Measurements from ENCODE around the gene MAP1S.

MAP1S gene, protein sequence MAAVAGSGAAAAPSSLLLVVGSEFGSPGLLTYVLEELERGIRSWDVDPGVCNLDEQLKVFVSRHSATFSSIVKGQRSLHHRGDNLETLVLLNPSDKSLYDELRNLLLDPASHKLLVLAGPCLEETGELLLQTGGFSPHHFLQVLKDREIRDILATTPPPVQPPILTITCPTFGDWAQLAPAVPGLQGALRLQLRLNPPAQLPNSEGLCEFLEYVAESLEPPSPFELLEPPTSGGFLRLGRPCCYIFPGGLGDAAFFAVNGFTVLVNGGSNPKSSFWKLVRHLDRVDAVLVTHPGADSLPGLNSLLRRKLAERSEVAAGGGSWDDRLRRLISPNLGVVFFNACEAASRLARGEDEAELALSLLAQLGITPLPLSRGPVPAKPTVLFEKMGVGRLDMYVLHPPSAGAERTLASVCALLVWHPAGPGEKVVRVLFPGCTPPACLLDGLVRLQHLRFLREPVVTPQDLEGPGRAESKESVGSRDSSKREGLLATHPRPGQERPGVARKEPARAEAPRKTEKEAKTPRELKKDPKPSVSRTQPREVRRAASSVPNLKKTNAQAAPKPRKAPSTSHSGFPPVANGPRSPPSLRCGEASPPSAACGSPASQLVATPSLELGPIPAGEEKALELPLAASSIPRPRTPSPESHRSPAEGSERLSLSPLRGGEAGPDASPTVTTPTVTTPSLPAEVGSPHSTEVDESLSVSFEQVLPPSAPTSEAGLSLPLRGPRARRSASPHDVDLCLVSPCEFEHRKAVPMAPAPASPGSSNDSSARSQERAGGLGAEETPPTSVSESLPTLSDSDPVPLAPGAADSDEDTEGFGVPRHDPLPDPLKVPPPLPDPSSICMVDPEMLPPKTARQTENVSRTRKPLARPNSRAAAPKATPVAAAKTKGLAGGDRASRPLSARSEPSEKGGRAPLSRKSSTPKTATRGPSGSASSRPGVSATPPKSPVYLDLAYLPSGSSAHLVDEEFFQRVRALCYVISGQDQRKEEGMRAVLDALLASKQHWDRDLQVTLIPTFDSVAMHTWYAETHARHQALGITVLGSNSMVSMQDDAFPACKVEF

DNA sequence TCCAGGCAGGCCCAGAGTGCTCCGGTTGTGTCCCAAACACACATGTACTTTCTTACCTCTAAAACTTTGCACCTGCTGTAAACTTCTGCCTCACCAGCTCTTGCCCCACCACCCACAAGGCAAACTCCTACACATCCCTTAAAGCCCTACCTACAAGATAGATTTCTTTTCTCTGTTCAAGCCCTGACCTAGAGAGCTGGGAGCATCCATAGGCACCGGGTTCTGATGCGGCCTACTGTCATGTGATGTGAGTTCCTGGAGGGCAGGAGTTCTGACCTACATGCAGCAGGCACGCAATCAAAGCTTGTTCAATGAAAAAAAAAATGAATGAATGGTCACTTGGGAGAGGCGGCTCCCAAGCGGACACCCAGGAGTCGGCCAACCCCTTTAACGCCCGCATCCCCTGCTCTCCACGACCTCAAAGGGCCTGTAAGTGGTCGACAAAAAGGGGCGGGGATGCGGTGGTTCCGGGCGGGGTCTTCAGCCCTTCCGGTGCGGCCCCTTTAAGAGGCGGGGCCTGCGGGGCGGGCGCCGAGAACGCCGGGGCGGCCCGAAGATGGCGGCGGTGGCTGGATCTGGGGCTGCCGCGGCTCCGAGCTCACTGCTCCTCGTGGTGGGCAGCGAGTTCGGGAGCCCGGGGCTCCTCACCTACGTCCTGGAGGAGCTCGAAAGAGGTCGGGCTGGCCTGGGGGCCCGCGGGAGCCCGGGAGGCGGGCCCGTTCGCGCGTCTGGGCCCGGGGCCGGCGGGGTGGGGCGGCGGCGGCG lies at the start of gene MAP1S:
MAP1S (plus strand) TSS at position 534 of the 765 bp plus-strand sequence; CDS start at position 557, 23 bp downstream.
- peak; percentile 71 for DNase-seq

DNA sequence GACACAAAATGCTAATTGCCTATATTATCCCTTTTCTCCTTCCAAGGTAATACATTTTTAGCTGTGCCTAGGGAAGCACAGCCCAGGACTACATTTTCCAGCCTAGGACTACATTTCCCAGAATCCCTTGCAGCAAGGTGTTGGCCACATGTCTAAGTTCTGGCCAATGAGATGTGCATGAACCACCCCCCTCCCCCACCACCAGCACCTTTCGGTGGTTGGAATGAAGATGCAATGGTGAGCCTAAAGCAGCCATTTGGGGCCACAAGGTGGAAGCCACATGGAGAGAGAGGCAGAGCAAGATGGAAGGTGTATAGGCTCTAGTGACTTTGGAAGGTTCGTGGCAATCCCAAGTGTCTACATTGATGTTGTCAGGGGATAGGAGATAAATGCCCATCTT lies 47.4 kb upstream of the MAP1S start:
- DNase-seq: peak; percentile 22

DNA sequence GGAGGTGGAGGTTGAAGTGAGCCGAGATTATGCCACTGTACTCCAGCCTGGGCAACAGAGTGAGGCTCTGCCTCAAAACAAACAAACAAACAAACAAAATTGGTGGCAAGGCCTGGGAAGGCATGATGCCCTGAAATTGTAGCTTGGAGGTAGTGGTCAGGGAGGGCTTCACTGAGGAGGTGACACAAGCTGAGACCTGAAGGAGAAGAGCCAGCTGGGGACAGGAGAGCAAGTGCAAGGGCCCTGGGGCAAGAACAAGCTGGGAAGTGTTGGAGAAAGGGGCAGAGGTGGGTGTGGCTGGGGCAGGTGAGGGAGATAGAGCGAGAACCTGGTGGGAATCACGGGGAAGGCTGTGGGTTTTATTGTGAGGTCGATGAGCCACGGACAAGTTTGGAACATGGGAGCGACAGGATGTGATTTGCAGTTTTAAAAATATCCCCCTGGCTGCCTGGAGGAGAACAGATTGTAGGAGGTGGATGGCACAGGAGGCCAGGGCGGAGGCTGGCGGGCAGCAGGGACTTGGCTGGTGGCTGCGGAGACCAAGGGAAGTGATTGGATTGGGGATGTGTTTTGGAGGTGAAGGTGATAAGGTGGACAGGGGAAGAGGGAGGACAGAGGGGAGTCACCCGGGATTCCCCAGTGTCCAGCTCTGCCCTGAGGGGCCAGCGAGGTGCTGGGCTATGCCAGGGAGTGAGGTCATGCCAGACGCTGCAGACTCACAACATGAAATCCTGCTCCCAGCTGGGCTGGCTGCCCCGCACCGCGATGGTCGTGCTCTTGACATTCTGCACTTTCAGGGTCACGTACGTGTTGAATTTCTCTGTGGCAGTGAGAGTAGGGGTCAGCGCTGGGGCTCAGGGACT lies 45.1 kb upstream of the MAP1S start:
- no peak for DNase-seq

DNA sequence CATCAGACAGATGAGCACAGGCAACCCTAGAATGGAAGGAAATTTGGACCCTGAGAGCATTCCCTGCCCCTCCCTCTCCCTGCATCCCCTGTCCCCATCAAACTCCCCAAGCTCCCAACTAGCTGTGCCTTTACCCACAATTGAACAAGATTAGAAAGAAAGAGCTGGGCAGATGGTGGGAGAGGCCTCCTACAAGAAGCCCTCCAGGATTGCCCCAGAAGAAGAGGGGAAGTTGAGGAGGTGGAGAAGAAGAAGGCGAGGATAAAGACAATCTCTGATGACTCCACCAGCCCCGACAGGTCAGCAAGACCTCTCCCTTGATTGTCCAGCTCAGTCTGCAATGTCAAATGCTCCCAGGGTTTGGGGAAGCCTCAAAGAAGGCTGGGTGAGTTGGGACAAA lies 43.0 kb upstream of the MAP1S start:
- DNase-seq: no peak

DNA sequence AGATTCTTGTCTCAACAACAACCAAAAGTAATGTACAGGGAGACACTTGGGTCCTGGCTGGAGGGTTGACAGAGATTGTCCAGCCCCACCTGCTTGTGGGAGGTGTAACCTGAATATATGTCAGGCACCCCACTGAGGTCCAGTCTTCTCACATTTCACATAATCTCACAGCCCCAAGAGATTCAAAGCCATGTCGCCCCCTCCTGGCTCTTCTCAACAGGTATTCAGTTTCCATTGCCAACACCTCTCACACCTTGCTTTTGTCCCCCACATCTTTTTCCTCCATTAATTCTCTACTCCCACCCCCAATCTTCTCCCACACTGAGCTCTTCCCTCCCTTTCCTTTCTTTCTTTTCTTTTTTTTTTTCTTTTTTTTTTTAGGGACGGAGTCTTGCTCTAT lies 42.3 kb upstream of the MAP1S start:
- DNase-seq: no peak

DNA sequence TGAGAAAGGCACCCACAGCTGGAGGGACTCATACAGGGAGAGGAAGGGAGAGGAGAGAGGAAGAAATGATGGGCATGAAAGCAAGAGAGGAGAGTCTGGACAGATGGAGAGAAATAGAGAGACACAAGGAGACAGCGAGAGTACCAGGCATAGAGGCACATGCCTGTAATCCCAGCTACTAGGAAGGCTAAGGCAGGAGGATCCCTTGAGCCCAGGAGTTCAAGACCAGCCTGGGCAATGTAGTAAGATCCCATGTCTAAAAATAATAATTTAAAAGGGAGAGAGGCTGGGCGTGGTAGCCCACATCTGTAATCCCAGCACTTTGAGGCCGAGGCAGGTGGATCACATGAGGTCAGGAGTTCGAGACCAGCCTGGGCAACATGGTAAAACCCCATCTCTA lies 40.4 kb upstream of the MAP1S start:
- no peak for DNase-seq

DNA sequence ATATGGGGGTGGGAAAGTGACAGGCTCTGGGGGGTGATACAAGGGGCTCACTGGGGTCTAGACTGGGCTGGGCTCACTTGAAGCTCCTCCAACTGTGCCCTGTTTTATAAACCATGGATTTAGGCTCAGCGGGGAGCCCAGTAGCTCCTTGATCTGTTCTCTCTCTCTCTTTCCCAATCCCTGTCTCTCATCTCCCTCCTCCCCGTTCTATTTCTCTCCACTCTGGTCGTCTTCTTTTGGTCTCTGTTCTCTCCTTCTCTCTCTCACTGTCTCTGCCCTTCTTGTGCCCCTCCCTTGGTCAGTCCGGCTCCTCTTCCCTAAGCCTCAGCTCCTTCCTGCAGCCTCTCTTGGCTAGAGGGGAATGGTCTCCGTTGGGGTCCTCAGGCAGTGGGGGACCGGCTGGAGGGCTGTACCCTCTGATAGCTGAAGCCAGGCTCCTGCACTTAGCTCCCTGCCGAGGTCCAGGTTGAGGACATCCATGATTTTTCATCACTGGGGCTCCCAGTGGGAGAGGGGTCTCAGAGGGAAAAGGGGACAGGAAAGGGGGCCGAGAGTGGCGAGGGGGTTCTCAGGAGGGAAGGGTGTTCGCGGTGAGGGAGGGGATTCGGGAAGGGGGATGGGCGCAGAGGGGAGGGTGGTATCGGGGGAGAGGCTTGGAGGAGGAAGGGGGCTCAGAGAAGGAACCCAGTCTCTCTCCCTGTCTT lies 39.6 kb upstream of the MAP1S start:
- no peak for DNase-seq

DNA sequence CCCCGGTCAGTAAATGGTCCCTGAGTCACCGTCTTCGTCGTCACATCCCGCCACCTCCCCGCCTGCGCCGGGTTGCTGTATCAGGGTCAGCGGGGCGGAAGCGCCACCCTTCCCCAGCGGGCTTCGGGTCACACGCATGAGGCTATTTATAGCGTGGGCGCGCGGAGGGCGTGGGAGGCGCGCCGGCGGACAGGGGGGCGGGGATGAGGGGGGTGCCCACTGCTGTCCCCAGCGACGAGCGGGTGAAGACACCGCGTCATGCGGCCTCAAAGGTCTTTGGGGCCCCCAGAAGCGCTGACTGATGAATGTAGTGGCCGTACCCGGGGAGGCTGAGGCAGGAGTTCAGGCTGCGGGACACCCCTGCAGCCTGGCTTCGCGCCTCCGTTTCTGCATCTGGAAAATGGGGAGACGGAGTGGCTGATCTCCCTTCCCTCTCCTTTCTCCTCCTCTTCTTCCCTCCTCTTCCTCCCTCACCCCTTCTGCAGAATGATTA lies 39.0 kb upstream of the MAP1S start:
- DNase-seq: peak; percentile 36

DNA sequence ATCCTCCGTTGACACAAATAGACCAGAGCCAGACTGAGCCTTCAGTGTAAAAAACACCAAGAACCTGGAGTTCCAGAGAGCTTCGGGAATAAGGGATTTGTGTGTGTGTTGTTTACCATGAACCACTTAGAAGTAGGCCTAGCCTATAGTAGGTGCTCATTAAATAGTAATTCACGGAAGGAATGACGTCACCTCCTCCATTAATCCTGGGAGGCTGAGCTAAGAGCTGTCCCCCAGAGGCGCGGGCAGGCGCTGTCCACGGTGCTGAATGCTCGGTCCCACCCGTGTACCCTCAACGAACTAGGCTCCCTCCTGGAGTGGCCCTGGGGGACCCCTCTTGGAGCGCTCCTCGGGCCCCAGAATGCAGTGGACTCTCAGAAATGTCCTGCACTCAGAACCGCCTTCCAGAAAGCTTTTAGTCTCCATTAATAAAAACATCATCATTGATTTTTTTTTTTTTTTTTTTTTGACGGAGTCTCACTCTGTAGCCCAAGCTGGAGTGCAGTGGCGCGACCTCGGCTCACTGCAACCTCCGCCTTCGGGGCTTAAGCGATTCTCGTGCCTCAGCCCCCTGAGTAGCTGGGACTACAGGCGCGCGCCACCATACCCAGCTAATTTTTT lies 37.7 kb upstream of the MAP1S start:
- peak; percentile 37 for DNase-seq

DNA sequence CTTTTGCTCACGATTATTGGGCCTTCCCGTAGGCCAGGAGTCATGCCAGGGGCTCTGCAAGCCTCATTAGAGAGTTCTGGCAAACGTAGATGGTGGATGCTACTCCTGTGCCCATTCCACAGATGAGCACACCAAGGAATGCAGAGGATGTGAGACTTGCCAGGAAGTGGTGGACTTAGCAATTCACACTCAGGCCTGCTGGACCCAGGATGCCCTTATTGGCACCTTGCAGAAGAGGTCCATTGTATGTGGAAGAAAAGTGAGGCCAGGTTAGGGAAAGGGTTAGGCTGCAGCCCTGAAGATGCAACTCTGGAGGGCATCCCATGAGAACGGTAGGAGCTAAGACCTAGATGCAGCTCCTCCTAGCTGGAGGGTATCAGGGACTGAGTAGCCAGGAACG lies 37.0 kb upstream of the MAP1S start:
- no peak for DNase-seq

DNA sequence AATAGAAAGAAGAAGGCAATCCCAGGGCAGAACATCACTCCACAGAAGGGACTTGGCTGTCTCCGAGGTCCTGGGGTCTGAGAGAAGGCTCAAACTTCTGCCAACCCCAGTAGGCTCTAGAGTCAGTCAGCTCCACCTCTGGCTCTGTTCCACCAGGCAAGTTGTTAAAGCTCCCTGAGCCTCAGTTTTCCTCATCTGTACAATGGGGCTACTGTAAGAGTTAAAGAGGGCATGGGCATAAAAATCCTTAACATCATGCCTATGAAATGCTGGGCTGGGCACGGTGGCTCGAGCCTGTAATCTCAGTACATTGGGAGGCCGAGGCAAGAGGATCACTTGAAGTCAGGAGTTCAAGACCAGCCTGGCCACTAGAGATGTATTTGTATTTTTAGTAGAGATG lies 36.2 kb upstream of the MAP1S start:
- no peak for DNase-seq

DNA sequence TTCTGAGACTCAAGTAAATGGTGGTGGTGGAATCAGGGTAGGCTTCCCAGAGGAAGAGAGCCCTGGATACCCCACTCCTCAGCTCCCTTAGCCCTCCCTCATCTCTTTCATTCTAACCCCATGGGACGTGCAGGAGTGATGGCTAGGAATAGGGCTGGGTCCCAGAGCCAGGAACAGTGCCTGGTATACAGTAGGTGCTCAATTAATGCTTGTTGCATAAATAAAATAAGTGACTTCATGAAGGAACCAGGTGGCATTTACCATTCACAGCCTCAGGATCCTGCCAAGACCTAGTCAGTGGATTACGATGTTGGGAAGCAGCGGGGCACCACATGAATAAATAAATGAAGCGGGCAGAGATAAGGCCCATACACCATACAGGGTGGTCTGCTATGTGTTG lies 35.0 kb upstream of the MAP1S start:
- DNase-seq: no peak

DNA sequence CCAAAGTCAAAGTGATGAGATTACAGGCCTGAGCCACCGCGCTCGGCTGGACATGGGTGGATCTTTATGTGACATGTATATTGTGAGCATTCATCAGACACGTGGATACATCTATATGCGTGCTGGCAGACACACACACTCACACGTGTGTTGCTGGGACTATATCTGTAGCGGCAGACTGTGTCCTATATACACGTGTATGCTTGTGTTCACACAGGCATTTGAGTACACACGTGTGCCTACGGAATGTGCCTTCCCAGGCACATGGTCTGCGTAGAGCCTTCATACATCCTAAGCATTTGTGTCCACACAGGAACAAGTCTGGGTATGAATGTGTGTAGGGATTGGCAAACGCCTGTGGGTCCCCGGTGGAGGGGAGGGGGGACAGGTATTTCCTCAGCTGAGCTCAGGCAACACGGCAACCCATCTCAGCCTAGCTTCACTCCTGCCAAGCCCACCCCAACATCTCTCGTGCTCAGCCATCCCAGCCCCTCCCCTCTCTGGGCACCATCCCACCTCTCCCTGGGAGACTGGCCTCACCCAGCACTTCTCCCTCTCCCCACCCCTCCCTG lies 33.7 kb upstream of the MAP1S start:
- DNase-seq: no peak

DNA sequence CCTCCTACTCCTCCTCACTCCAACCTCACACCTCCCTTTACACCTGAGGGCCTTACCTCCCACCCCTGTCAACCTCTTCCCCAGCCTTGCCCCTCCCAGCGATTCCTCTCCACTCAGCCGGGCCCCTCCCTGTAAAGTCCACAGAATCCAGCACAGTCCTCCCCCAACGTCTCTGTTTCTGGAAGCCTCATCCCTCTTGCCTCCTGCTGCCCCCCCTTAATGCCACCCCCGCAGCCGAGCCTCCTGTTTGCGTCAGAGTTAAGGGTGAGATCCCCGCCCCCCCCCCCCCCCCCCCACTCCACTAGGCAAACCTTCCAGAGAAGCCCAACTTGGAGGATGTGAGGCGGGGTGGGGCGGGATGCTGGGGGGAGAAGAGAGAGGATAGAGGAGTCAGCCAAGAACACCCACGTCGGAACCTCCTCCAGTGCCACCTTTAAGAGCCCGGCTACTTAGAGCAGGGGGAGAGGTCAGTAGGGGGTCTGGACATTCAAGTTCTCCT lies 33.2 kb upstream of the MAP1S start:
- no peak for DNase-seq

DNA sequence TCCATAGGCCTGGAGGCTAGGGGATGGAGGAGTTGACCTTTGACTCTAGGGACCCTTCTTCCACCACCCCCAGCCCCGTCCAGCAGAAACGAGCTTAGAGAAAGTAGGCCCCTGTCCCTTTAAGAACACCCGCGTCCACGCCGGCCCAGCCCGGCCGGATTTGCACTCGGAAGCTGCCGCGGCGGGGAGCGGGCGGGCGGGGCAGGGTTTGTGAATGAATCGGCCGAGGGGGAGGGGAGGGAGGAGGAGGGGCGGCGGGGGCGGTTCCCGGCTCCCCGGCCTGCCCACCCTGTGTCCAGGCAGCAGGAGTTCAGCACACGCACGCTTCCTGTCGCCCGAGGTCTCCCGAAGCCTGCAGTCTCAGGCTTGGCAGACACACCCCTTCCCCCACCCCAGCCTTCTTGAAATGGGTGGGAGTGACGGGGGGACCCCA lies 32.7 kb upstream of the MAP1S start:
- no peak for DNase-seq

DNA sequence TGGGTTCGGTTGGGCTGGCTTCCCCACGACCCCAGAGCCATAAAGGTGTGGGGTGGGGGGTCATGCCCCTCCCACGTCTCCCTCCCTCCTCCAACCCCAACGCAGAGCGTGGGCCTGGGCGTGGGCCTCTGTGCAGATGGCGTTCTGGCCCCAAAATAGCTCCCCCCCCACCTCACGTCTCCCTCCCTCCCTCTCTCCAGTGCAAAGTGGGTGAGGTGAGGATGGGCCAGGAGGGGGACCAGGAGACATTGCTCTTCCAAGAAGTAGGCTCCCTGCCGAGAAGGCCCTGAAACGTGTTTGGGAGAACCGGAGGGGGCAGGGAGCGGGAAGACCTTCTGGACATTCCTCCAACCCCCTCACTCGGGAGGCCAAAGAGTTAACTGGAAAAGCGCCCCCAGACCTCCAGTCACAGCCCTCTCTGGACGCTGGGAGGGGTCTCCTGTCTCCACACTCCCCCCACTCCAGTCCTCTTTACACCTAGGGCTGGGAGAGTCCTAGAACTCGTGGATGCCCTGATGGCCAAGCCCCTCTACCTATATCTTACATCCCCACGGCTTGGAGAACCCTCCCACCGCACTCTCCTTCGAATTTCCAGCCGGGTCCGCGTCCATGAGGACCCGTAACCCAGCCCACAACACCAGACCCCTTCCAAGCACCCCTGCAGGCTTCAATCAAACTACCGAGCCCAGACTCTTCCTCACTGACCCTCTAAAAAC lies 32.0 kb upstream of the MAP1S start:
- no peak for DNase-seq

DNA sequence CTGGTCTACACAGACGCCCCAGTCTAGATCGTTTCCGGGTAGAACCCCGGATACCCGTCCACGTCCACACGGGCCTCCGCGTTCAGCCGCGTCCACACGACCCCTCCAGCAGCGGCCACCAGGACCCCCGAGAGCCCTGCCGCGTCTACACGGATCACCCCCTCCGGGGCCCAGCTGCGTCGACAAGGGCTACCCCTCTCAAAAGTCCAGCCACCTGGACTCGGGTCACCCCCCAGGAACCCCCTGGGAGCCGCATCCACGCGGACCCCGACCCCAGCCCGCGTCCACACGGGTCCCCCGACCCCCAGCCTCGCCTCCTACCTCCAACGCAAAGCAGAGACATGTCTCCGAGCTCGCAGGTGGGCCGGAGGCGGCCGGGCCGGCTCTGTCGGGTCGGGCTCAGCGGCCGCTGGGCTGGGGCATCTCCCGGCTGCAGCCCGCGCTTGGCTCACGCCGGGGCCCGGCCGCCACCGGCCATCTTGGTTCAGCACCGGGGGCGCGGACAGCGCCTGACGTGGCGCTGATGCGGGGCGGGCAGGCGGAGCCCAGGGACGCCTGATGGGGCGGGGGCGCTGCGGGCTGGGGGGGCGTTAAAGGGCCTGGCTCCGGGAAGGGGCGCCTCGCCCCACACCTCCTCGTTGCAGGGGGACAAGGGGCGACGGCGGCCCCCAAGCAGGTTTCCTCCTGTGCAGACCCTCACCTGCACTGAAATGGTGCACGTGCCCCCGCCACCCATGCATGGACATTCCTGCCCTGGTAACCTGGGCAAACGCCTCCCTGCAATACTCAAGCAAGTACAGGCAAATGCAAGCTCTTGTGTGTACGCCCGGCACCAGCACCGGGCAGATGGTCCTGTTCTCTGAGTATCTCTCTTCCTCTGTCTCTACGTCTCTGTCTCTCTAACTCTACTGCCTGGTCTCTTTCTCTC lies 31.2 kb upstream of the MAP1S start, which contains the start of gene UNC13A:
UNC13A (minus strand) TSS at position 498 of the 928 bp plus-strand sequence; CDS start at position 343, 155 bp downstream.
- DNase-seq: peak; percentile 50
